WERI-Rb-1 (cell line): ENCODE results near the gene HOXD4.

Experiments used
- DNase-seq: peaks from one replicate; pipeline ENCODE4 v3.0.0-alpha.2; 2020
- H3K27ac ChIP-seq: fragments of 250-450 bp; sonication (Bioruptor Pico); 2 replicates; pipeline ENCODE4 v1.5.1; 2020; ENCODE audit warnings: mild to moderate bottlenecking, moderate library complexity
- H3K27me3 ChIP-seq: fragments of 250-450 bp; sonication (Bioruptor Pico); 2 replicates; pipeline ENCODE4 v1.5.1; 2021; ENCODE audit warnings: mild to moderate bottlenecking, low read depth, moderate library complexity; ENCODE audit not compliant: insufficient read depth, severe bottlenecking
- H3K36me3 ChIP-seq: fragments of 250-450 bp; sonication (Bioruptor Pico); 2 replicates; pipeline ENCODE4 v1.5.1; 2020; ENCODE audit warnings: mild to moderate bottlenecking, moderate library complexity
- H3K4me3 ChIP-seq: 2 replicates; pipeline ENCODE4 v1.5.1; 2011; ENCODE audit warnings: low read depth, mild to moderate bottlenecking, control low read depth, low read length
- H3K9me3 ChIP-seq: fragments of 250-450 bp; sonication (Bioruptor Pico); 2 replicates; pipeline ENCODE4 v1.5.1; 2021; ENCODE audit warnings: mild to moderate bottlenecking, moderate library complexity; ENCODE audit not compliant: severe bottlenecking
- CTCF ChIP-seq: IDR thresholded peaks from 2 replicates; pipeline ENCODE4 v1.5.1; 2011; ENCODE audit warnings: low read depth, mild to moderate bottlenecking, control low read depth, inconsistent platforms, low read length

HOXD4 gene

GRCh38 chr2:176146645-176147044, 4.7 kb upstream of the HOXD4 start:
- peaks cover 96% of the 10 kb centered on the region for H3K27me3 ChIP-seq
- no peaks in the 10 kb centered on the region for H3K36me3 ChIP-seq
- H3K4me3 ChIP-seq, result no peak overlapping the region
- no peak for TF ChIP-seq CTCF
- no peak overlapping the region for H3K27ac ChIP-seq
- no peak for DNase-seq
- H3K9me3 ChIP-seq, result peaks cover 4% of the 10 kb centered on the region

DNA sequence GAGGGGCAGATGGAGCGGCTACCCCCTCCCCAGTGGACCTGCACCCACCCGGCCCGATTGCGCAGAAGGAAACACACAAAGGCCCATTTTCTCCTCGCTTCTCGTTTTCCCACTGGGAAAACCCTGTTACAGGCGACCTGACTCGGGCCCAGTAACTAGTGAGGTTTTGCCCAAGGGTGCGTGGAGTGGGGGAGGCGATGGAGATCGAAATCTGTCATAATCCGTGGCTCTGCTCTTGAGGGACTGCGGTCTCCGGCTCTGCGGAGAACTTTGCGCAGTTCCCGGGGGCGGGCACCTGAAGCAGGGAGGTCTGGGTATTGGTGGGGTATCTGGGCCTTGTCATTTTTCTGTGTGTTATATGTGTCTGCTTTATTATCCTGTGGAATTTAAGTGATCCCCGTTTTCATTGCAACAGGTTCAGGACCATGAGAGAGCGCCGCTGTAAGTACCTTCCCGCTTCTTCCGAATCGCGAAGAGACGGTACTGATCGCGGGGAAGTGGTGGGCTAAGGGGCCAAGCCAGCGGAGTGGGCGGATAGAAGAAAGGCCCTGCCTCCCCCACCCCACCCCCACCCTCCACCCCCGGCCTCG, 4.0 kb upstream of the HOXD4 start:
- H3K27me3 ChIP-seq, result peaks cover 94% of the 10 kb centered on the region
- no peak for DNase-seq
- peaks cover 4% of the 10 kb centered on the region for H3K9me3 ChIP-seq
- H3K4me3 ChIP-seq, result no peak overlapping the region
- no peaks in the 10 kb centered on the region for H3K36me3 ChIP-seq
- no peak overlapping the region for H3K27ac ChIP-seq
- TF ChIP-seq CTCF, result no peak

DNA sequence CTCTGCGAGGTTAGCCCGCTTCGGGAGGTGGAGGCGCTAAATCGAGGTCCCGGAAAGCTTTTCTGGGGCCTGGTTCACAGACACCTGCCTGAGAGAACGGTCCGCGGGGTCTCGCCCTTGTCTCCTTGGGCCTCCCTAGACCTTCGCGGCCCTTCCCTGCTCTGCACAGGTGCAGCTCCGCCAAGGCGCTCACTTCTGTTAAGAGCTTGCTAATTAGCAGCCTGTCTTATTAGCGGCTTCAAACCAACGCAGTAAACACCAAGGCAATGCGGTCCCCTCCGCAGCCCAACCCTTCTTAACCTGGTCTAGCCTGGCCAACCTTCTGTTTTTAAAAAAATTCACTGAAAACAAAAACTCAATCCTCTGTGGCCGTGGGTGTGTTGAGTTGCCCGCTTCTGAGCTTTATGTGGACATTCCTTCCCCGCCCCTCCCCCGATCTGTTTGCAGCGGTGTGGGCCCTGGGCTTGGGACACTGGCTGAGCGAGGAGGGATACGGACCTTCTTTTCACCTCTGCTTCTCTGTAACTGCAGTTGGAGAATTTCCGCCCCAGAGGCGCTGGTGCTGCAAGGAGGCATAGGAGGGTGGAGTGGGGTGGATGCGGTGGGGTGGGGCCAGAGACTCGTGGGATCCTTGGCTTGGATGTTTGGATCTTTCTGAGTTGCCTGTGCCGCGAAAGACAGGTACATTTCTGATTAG, 3.4 kb upstream of the HOXD4 start:
- TF ChIP-seq CTCF, result no peak
- Histone ChIP-seq H3K36me3 (no peaks in the 10 kb centered on the region), H3K27ac (no peak overlapping the region), H3K27me3 (peaks cover 94% of the 10 kb centered on the region), H3K4me3 (no peak overlapping the region), H3K9me3 (peaks cover 4% of the 10 kb centered on the region)
- DNase-seq, result no peak

DNA sequence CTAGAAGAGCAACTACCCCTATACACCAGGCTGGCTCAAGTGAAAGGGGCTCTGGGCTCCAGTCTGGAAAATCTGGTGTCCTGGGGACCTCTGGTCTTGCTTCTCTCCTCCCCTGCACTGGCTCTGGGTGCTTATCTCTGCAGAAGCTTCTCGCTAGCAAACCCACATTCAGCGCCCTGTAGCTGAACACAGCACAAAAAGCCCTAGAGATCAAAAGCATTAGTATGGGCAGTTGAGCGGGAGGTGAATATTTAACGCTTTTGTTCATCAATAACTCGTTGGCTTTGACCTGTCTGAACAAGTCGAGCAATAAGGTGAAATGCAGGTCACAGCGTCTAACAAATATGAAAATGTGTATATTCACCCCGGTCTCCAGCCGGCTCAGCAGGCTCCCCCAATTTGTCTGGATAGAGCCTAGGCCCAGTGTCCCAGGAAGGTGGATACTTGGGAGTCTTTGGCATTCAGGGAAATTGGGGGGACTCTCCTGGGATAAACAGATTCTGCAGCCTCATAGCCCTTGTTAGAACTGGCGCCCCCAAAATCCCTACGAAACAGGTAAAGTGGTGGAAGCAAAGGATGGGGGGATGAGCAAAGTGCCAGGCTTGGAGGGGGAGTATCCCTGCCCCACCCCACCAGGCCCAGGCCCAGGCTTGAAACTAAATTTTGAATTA, 2.5 kb upstream of the HOXD4 start:
- H3K27ac ChIP-seq, result no peak overlapping the region
- no peaks in the 10 kb centered on the region for H3K36me3 ChIP-seq
- H3K27me3 ChIP-seq, result peaks cover 91% of the 10 kb centered on the region
- no peak overlapping the region for H3K4me3 ChIP-seq
- no peak for DNase-seq
- TF ChIP-seq CTCF, result no peak
- peaks cover 4% of the 10 kb centered on the region for H3K9me3 ChIP-seq

DNA sequence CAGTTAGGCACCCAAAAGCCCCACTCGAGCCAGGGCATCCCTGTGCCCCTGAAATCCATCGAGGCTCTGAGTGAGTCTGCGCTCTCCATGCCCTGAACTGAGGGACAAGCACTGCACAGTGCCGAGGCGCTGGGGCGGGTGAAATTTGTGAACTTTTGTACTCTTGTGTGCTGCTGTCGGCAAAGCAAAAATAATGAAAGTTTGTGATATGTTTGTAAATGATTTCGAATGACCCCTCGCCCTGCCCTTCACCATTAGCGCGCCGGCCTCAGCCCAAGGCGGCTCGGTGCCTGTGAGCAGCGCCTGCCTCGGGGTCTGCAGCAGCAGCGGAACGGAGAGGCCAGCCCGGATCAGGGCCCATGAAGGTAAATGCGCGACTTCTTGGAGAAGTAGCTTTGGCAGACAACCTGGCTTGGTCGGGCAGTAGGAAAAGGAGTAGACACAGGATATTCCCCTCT, 1.8 kb upstream of the HOXD4 start:
- Histone ChIP-seq H3K9me3 (peaks cover 4% of the 10 kb centered on the region), H3K4me3 (no peak overlapping the region), H3K36me3 (no peaks in the 10 kb centered on the region), H3K27me3 (peaks cover 91% of the 10 kb centered on the region), H3K27ac (no peak overlapping the region)
- no peak for TF ChIP-seq CTCF
- DNase-seq, result no peak
